ENCODE results near the gene UNC80. TPM values are rescaled to one million over a fixed set of nuclear protein-coding genes. Genes with fewer than 3 reads are reported as not detected.

UNC80 gene
- total RNA-seq, 4 donors from 2014 or later, result 0.19 TPM; not detected in 3

- intact Hi-C loops (cut with DNase I), result loop anchor here (5.0 kb wide), 1 partner anchor 220 kb away; no protein-coding TSS in a partner anchor
- H3K9me3 ChIP-seq, result no peaks in the 10 kb centered on the region
- no peaks in the 10 kb centered on the region for H3K36me3 ChIP-seq
- DNase-seq, result no peak
- no peak overlapping the region for H3K27ac ChIP-seq
- TF ChIP-seq CTCF (IDR thresholded peaks at IDR 0.05), result peak; percentile 23 to 65 (median 60)
- TF ChIP-seq POLR2A (IDR thresholded peaks at IDR 0.05), result no peak
- H3K27me3 ChIP-seq, result peaks cover 0 to 5% (median 0%) of the 10 kb centered on the region in 4 donors
- no peak overlapping the region for H3K4me3 ChIP-seq
- WGBS, 2 donors, result 85 to 91% methylated on average over 2 of the region's 2 CpGs
- H3K4me1 ChIP-seq, result no peaks in the 10 kb centered on the region
Observed at GRCh38 chr2:209977386-209978239, 206.0 kb downstream of the UNC80 start.

GRCh38 chr2:209984291-209984690 is 212.7 kb downstream of the UNC80 start:
- no peaks in the 10 kb centered on the region for H3K9me3 ChIP-seq
- H3K4me1 ChIP-seq, result no peaks in the 10 kb centered on the region
- no peak for TF ChIP-seq POLR2A (IDR thresholded peaks at IDR 0.05)
- TF ChIP-seq CTCF (IDR thresholded peaks at IDR 0.05), result no peak
- H3K4me3 ChIP-seq, result no peak overlapping the region
- intact Hi-C loops (cut with DNase I), result no loop called here
- WGBS, 2 donors, result 89 to 96% methylated on average over 2 of the region's 2 CpGs
- no peak for DNase-seq
- H3K27ac ChIP-seq, result no peak overlapping the region
- no peaks in the 10 kb centered on the region for H3K36me3 ChIP-seq
- peaks cover 0 to 3% (median 0%) of the 10 kb centered on the region in 4 donors for H3K27me3 ChIP-seq

- TF ChIP-seq POLR2A (IDR thresholded peaks at IDR 0.05) (no peak), CTCF (IDR thresholded peaks at IDR 0.05) (no peak)
- Histone ChIP-seq H3K27me3 (peaks cover 0 to 3% (median 0%) of the 10 kb centered on the region in 4 donors), H3K9me3 (no peaks in the 10 kb centered on the region), H3K27ac (no peak overlapping the region), H3K4me1 (no peaks in the 10 kb centered on the region), H3K36me3 (no peaks in the 10 kb centered on the region), H3K4me3 (no peak overlapping the region)
- WGBS, 2 donors, result 55% methylated on average over 3 of the region's 3 CpGs
- no peak for DNase-seq
- intact Hi-C loops (cut with DNase I), result no loop called here
Observed at GRCh38 chr2:209985874-209986273, 214.2 kb downstream of the UNC80 start.

GRCh38 chr2:209986415-209986814 is 214.8 kb downstream of the UNC80 start:
- TF ChIP-seq POLR2A (IDR thresholded peaks at IDR 0.05), result no peak
- H3K27me3 ChIP-seq, result peaks cover 0 to 3% (median 0%) of the 10 kb centered on the region in 4 donors
- DNase-seq, result no peak
- no peaks in the 10 kb centered on the region for H3K36me3 ChIP-seq
- 36 to 52% methylated on average over 2 of the region's 2 CpGs for WGBS, 2 donors
- intact Hi-C loops (cut with DNase I), result no loop called here
- H3K4me1 ChIP-seq, result no peaks in the 10 kb centered on the region
- no peak overlapping the region for H3K4me3 ChIP-seq
- H3K27ac ChIP-seq, result no peak overlapping the region
- H3K9me3 ChIP-seq, result no peaks in the 10 kb centered on the region

GRCh38 chr2:209988010-209988409 is 216.4 kb downstream of the UNC80 start:
- no peak for DNase-seq
- intact Hi-C loops (cut with DNase I), result no loop called here
- no peak for TF ChIP-seq POLR2A (IDR thresholded peaks at IDR 0.05)
- no peak for TF ChIP-seq CTCF (IDR thresholded peaks at IDR 0.05)

More at GRCh38 chr2:209988010-209988409, 216.4 kb downstream of the UNC80 start:
- Histone ChIP-seq H3K4me3 (no peak overlapping the region), H3K27ac (no peak overlapping the region), H3K36me3 (no peaks in the 10 kb centered on the region), H3K9me3 (no peaks in the 10 kb centered on the region), H3K27me3 (peaks cover 0 to 3% (median 0%) of the 10 kb centered on the region in 4 donors), H3K4me1 (no peaks in the 10 kb centered on the region)
- 60 to 69% methylated on average over 4 of the region's 4 CpGs for WGBS, 2 donors
